SK-N-SH (cell line): ENCODE results near the gene LHX6. TPM values are rescaled to one million over a fixed set of nuclear protein-coding genes. Genes with fewer than 3 reads are reported as not detected.

Experiments
- CTCF ChIA-PET: fragments of 300-600, 350-600 bp; formaldehyde crosslinking; extraction: SDS; loops from one replicate; lab custom pipeline; 2021; lab: Yijun Ruan, JAX
- POLR2A ChIA-PET: fragments of 350-600 bp; sonication (Branson Sonifier 250); formaldehyde crosslinking; extraction: SDS; loops from one replicate; lab custom pipeline; 2020; ENCODE audit warnings: antibody characterized with exemption, inconsistent platforms; lab: Yijun Ruan, JAX
- DNase-seq: peaks from one replicate; pipeline ENCODE4 v3.0.0; 2012
- H2AFZ ChIP-seq: fragments of 200-600 bp; sonication (generic); 2 replicates; pipeline ENCODE4 v1.8.1; 2016; ENCODE audit warnings: antibody characterized with exemption, mild to moderate bottlenecking, low read depth
- H3F3A ChIP-seq: fragments of 200-600 bp; sonication (generic); replicated peaks from 2 replicates; pipeline ENCODE3; 2016; ENCODE audit warnings: antibody characterized with exemption, mild to moderate bottlenecking; ENCODE audit not compliant: insufficient read depth
- H3K27ac ChIP-seq, 2 experiments: fragments of 200-500 bp in 1 of 2; fragments of 200-600 bp in 1 of 2; sonication (Bioruptor generic) in 1 of 2; sonication (generic), shearing (Covaris generic) in 1 of 2; 2 replicates each; pipeline versions ENCODE4 v1.5.1 to v1.6.1; 2014 to 2016; ENCODE audit warnings: low read depth in 2 of 2, inconsistent platforms in 1 of 2, low read length in 1 of 2, mild to moderate bottlenecking in 1 of 2, mixed read lengths in 1 of 2
- H3K27me3 ChIP-seq: fragments of 200-600 bp; sonication (generic), shearing (Covaris generic); 2 replicates; pipeline ENCODE4 v1.6.1; 2016; ENCODE audit warnings: mixed run types; ENCODE audit not compliant: insufficient read depth
- H3K36me3 ChIP-seq, 2 experiments: fragments of 200-500 bp in 1 of 2; fragments of 200-600 bp in 1 of 2; sonication (Bioruptor generic) in 1 of 2; sonication (generic) in 1 of 2; replicated peaks in 1 of 2; 2 replicates each; pipeline versions ENCODE3 to v1.5.1; 2014 to 2016; ENCODE audit warnings: low read length in 1 of 2, mild to moderate bottlenecking in 1 of 2; ENCODE audit not compliant: insufficient read depth in 2 of 2, control insufficient read depth in 1 of 2
- H3K4me1 ChIP-seq, 2 experiments: fragments of 200-500 bp in 1 of 2; fragments of 200-600 bp in 1 of 2; sonication (Bioruptor generic) in 1 of 2; sonication (generic), shearing (Covaris generic) in 1 of 2; 2 replicates each; pipeline versions ENCODE4 v1.5.1 to v1.6.1; 2014 to 2016; ENCODE audit warnings: low read depth in 1 of 2, low read length in 1 of 2, mixed run types in 1 of 2; ENCODE audit not compliant: insufficient read depth in 2 of 2, control insufficient read depth in 1 of 2
- H3K4me2 ChIP-seq: fragments of 200-600 bp; sonication (generic), shearing (Covaris generic); 2 replicates; pipeline ENCODE4 v1.6.1; 2017; ENCODE audit warnings: mixed run types
- H3K4me3 ChIP-seq, 2 experiments: fragments of 200-500 bp in 1 of 2; fragments of 200-600 bp in 1 of 2; sonication (Bioruptor generic) in 1 of 2; sonication (generic), shearing (Covaris generic) in 1 of 2; 2 replicates each; pipeline versions ENCODE4 v1.5.1 to v1.8.1; 2014 to 2016; ENCODE audit warnings: low read depth in 2 of 2, inconsistent platforms in 1 of 2, low read length in 1 of 2, mild to moderate bottlenecking in 1 of 2, mixed read lengths in 1 of 2, moderate library complexity in 1 of 2
- H3K79me2 ChIP-seq: fragments of 200-600 bp; sonication (generic); 2 replicates; pipeline ENCODE4 v1.8.1; 2017; ENCODE audit warnings: mild to moderate bottlenecking; ENCODE audit not compliant: insufficient read depth
- H3K9ac ChIP-seq: fragments of 200-600 bp; sonication (generic); 2 replicates; pipeline ENCODE4 v1.6.1; 2017; ENCODE audit warnings: mixed run types
- H3K9me2 ChIP-seq: fragments of 200-600 bp; sonication (generic); 2 replicates; pipeline ENCODE4 v1.6.1; 2017; ENCODE audit warnings: mixed run types
- H3K9me3 ChIP-seq: fragments of 200-600 bp; sonication (generic); 2 replicates; pipeline ENCODE4 v1.6.1; 2017; ENCODE audit warnings: mixed run types, mild to moderate bottlenecking, moderate library complexity
- H4K20me1 ChIP-seq: fragments of 200-600 bp; sonication (generic); 2 replicates; pipeline ENCODE4 v1.6.1; 2017; ENCODE audit warnings: mild to moderate bottlenecking, mixed run types; ENCODE audit not compliant: insufficient read depth
- CHD2 ChIP-seq: fragments of 150-350 bp; IDR thresholded peaks from 2 replicates; pipeline ENCODE4 v1.6.1; 2018; ENCODE audit warnings: low read length; ENCODE audit not compliant: partially characterized antibody
- ELF1 ChIP-seq: IDR thresholded peaks from 2 replicates; pipeline ENCODE4 v1.4.0; 2012
- EZH2phosphoT487 ChIP-seq: fragments of 200-600 bp; sonication (generic); IDR thresholded peaks from 2 replicates; pipeline ENCODE4 v1.6.1; 2017; ENCODE audit warnings: low read depth, mixed run types, mild to moderate bottlenecking, antibody characterized with exemption, moderate library complexity, borderline replicate concordance
- FOXM1 ChIP-seq: IDR thresholded peaks from 2 replicates; pipeline ENCODE4 v1.4.0; 2012; ENCODE audit warnings: low read depth, mild to moderate bottlenecking
- GABPA ChIP-seq: IDR thresholded peaks from 2 replicates; pipeline ENCODE4 v1.4.0; 2012; ENCODE audit warnings: low read depth, mild to moderate bottlenecking
- JUND ChIP-seq: IDR thresholded peaks from 2 replicates; pipeline ENCODE4 v1.4.0; 2012
- MEF2A ChIP-seq: IDR thresholded peaks from 2 replicates; pipeline ENCODE4 v1.4.0; 2012; ENCODE audit warnings: low read depth, borderline replicate concordance
- NFIC ChIP-seq: IDR thresholded peaks from 2 replicates; pipeline ENCODE4 v1.4.0; 2012; ENCODE audit warnings: borderline replicate concordance
- NRF1 ChIP-seq: IDR thresholded peaks from 2 replicates; pipeline ENCODE4 v1.6.1; 2012; ENCODE audit warnings: low read depth, mild to moderate bottlenecking, low read length
- PBX3 ChIP-seq: IDR thresholded peaks from 2 replicates; pipeline ENCODE4; 2012
- POLR2AphosphoS5 ChIP-seq: IDR thresholded peaks from 2 replicates; pipeline ENCODE4 v1.6.1; 2012; ENCODE audit warnings: low read depth, low read length
- RCOR1 ChIP-seq: fragments of 150-350 bp; IDR thresholded peaks from 2 replicates; pipeline ENCODE4 v1.6.1; 2017; ENCODE audit warnings: antibody characterized with exemption, low read length
- SIN3A ChIP-seq: IDR thresholded peaks from 2 replicates; pipeline ENCODE4 v1.6.1; 2012; ENCODE audit warnings: low read depth, mild to moderate bottlenecking, low read length, moderate library complexity, borderline replicate concordance
- SMC3 ChIP-seq: IDR thresholded peaks from 2 replicates; pipeline ENCODE4 v1.6.1; 2012; ENCODE audit warnings: low read depth, low read length, improper control_type of control experiment
- TAF1 ChIP-seq: IDR thresholded peaks from 2 replicates; pipeline ENCODE4 v1.6.1; 2012; ENCODE audit warnings: low read depth, mild to moderate bottlenecking, low read length, moderate library complexity, borderline replicate concordance
- USF1 ChIP-seq: IDR thresholded peaks from 2 replicates; pipeline ENCODE4 v1.4.0; 2012; ENCODE audit warnings: low read depth, borderline replicate concordance
- ZBTB33 ChIP-seq: IDR thresholded peaks from 2 replicates; pipeline ENCODE4 v1.4.0; 2012; ENCODE audit warnings: low read depth, borderline replicate concordance
- WGBS: methylation state at CpG from one replicate; pipeline ENCODE4 v1.1.6; 2017; ENCODE audit warnings: low lambda C conversion rate; 5-methylcytosine and 5-hydroxymethylcytosine counted together
- polyA plus RNA-seq, 3 experiments: library from polyadenylated mRNA; depleted of rRNA; stranded (reverse); fragments of >200 nt; gene quantifications; 2 replicates each; pipeline ENCODE4 v1.2.3, GENCODE V29; 2012
- TF ChIP-seq, protein P1 (sequence below): IDR thresholded peaks from 2 replicates; pipeline ENCODE4 v1.4.0; 2012; ENCODE audit warnings: low read depth
- TF ChIP-seq, protein P2 (sequence below): fragments of 150-350 bp; IDR thresholded peaks from 2 replicates; pipeline ENCODE4 v1.6.1; 2016; ENCODE audit warnings: mild to moderate bottlenecking, low read depth, low read length
- TF ChIP-seq, protein P3 (sequence below): fragments of 200-600 bp; sonication (generic); IDR thresholded peaks from 2 replicates; pipeline ENCODE4 v1.6.1; 2017; ENCODE audit warnings: antibody characterized with exemption, mild to moderate bottlenecking, moderate library complexity

The LHX6 gene
- polyA plus RNA-seq, 1 of the 3 experiments (the other 2 are of a cell fraction), result 0.02 TPM

DNA sequence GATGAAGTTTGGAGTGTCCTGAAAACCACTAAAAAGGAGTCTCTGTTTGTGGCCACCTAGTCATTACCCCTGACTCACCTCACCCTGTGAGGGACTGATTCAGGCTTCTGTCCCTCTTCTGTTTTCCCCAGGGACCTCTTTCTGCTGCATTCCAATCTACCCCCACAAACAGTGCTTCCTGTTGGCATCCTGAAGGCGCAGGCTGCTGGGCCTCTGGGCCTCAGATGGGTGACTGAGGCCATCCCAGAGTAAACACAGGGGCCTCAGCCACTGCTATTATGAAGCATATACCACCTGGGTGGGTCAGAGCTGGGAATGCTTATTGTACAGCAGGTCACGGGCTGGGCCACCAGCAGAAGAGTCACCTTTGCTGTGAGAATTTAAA lies 49.1 kb downstream of the LHX6 start:
- H3K9me3 ChIP-seq, result no peaks in the 10 kb centered on the region
- H3K36me3 ChIP-seq, result no peaks in the 10 kb centered on the region
- ChIA-PET CTCF (interaction anchor here (3.6 kb wide), 1 partner anchor 171 kb away, joined by 8 read pairs; no protein-coding TSS in a partner anchor), POLR2A (no interaction called here)
- 33% methylated on average over 1 of the region's 2 CpGs for WGBS
- DNase-seq, result no peak
- no peak overlapping the region for H3K4me3 ChIP-seq
- H3F3A ChIP-seq, result no peaks in the 10 kb centered on the region
- no peak overlapping the region for H3K9ac ChIP-seq
- no peak overlapping the region for H2AFZ ChIP-seq
- no peaks in the 10 kb centered on the region for H3K4me1 ChIP-seq
- H3K79me2 ChIP-seq, result no peaks in the 10 kb centered on the region
- H3K27me3 ChIP-seq, result peaks cover 21% of the 10 kb centered on the region
- H3K4me2 ChIP-seq, result no peak overlapping the region
- H3K9me2 ChIP-seq, result no peaks in the 10 kb centered on the region
- H4K20me1 ChIP-seq, result no peaks in the 10 kb centered on the region
- no peak overlapping the region for H3K27ac ChIP-seq
- TF ChIP-seq, protein P1, sequence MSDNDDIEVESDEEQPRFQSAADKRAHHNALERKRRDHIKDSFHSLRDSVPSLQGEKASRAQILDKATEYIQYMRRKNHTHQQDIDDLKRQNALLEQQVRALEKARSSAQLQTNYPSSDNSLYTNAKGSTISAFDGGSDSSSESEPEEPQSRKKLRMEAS, result no peak
- TF ChIP-seq RCOR1 (no peak), FOXM1 (no peak), TAF1 (no peak), NRF1 (no peak), USF1 (no peak), ELF1 (no peak), JUND (no peak), CHD2 (no peak), MEF2A (no peak), POLR2AphosphoS5 (no peak), EZH2phosphoT487 (no peak), SMC3 (no peak), SIN3A (no peak), GABPA (no peak)
- TF ChIP-seq, protein P2, sequence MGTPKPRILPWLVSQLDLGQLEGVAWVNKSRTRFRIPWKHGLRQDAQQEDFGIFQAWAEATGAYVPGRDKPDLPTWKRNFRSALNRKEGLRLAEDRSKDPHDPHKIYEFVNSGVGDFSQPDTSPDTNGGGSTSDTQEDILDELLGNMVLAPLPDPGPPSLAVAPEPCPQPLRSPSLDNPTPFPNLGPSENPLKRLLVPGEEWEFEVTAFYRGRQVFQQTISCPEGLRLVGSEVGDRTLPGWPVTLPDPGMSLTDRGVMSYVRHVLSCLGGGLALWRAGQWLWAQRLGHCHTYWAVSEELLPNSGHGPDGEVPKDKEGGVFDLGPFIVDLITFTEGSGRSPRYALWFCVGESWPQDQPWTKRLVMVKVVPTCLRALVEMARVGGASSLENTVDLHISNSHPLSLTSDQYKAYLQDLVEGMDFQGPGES, result no peak
- TF ChIP-seq, all 33 proteins: peak for 0

GRCh38 chr9:122179054-122179689 lies 49.6 kb downstream of the LHX6 start:
- Histone ChIP-seq H3K27me3 (peaks cover 25% of the 10 kb centered on the region), H3K27ac (no peak overlapping the region), H3K4me2 (no peak overlapping the region), H3K4me1 (no peaks in the 10 kb centered on the region), H4K20me1 (no peaks in the 10 kb centered on the region), H3F3A (no peaks in the 10 kb centered on the region), H3K79me2 (no peaks in the 10 kb centered on the region), H3K9me2 (no peaks in the 10 kb centered on the region), H3K36me3 (no peaks in the 10 kb centered on the region), H3K9ac (no peak overlapping the region), H3K4me3 (no peak overlapping the region), H3K9me3 (no peaks in the 10 kb centered on the region), H2AFZ (no peak overlapping the region)
- DNase-seq, result no peak
- CTCF ChIA-PET, result interaction anchor here (0.6 to 3.6 kb wide), 2 partner anchors 108 to 171 kb away, joined by 3 to 8 read pairs; no protein-coding TSS in a partner anchor
- WGBS, result 79% methylated on average over 5 of the region's 5 CpGs
- POLR2A ChIA-PET, result no interaction called here
- TF ChIP-seq ZBTB33 (no peak), SIN3A (no peak), PBX3 (no peak), NFIC (no peak), JUND (no peak), TAF1 (no peak), FOXM1 (no peak), ELF1 (no peak)
- TF ChIP-seq, protein P3, sequence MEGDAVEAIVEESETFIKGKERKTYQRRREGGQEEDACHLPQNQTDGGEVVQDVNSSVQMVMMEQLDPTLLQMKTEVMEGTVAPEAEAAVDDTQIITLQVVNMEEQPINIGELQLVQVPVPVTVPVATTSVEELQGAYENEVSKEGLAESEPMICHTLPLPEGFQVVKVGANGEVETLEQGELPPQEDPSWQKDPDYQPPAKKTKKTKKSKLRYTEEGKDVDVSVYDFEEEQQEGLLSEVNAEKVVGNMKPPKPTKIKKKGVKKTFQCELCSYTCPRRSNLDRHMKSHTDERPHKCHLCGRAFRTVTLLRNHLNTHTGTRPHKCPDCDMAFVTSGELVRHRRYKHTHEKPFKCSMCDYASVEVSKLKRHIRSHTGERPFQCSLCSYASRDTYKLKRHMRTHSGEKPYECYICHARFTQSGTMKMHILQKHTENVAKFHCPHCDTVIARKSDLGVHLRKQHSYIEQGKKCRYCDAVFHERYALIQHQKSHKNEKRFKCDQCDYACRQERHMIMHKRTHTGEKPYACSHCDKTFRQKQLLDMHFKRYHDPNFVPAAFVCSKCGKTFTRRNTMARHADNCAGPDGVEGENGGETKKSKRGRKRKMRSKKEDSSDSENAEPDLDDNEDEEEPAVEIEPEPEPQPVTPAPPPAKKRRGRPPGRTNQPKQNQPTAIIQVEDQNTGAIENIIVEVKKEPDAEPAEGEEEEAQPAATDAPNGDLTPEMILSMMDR, result no peak
- TF ChIP-seq, protein P1, result no peak
